Measurements from ENCODE around the gene JPT1. TPM values are rescaled to one million over a fixed set of nuclear protein-coding genes. Genes with fewer than 3 reads are reported as not detected.

JPT1 gene
- total RNA-seq, 1 experiment from 2014 or later = 265 TPM

DNA sequence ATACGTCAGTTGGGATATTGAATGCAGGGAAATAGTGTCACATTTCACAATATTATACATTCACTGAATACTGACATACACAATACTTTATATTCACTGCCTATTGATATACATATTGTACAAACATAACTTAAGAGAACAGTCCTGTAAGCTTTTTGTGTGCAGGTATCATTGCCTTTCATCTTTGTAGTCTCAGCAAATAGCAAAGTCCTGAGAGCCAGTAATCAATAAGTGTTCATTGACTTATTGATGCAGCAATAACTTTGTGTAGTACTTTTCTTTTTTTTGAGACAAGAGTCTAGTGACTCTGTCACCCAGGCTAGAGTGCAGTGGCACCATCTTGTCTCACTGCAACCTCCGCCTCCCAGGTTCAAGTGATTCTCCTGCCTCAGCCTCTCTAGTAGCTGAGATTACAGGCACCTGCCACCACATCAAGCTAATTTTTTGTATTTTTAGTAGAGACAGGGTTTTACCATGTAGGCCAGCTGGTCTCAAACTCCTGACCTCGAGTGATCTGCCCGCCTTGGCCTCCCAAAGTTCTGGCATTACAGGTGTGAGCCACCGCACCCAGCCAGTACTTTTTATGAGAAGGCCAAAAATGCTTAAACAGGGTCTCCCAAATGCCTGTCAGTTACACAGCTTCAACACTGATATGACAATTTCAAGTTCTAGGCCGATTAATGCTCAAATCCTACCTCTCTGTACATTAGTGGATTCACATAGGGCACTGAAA is 45.7 kb upstream of the JPT1 start:
- Histone ChIP-seq H3K79me1 (ENCODE audit: insufficient read depth, low read depth, low read length, poor library complexity, severe bottlenecking) (no peaks in the 10 kb centered on the region), H3K23me2 (ENCODE audit: insufficient read length, low read depth, low read length, poor library complexity, severe bottlenecking) (no peaks in the 10 kb centered on the region), H3K27me3 (ENCODE audit: insufficient read depth, low read length) (no peaks in the 10 kb centered on the region), H2AFZ (ENCODE audit: low read length) (no peak overlapping the region), H3K23ac (ENCODE audit: insufficient read length, low read depth, low read length) (no peak overlapping the region), H3K14ac (ENCODE audit: insufficient read depth, low read length) (no peak overlapping the region), H3K4me1 (ENCODE audit: insufficient read depth, low read length) (no peaks in the 10 kb centered on the region), H2BK12ac (ENCODE audit: insufficient read length, low read depth, low read length) (no peak overlapping the region), H3K4me2 (ENCODE audit: insufficient read depth, insufficient read length, low read length) (no peak overlapping the region), H3K18ac (ENCODE audit: insufficient read length, low read depth, low read length) (no peak overlapping the region), H2BK120ac (ENCODE audit: low read depth, low read length, poor library complexity, severe bottlenecking) (no peak overlapping the region), H3K56ac (ENCODE audit: insufficient read length, low read depth, low read length) (no peak overlapping the region), H2BK5ac (ENCODE audit: insufficient read length, low read length) (no peak overlapping the region), H3K4ac (ENCODE audit: low read depth, low read length) (no peak overlapping the region), H3T11ph (ENCODE audit: low read length) (no peak overlapping the region), H3K9me3 (ENCODE audit: control insufficient read depth, low read depth, low read length) (no peaks in the 10 kb centered on the region), H4K8ac (replicated peaks; ENCODE audit: insufficient read length, low read depth, low read length) (no peak overlapping the region), H4K91ac (ENCODE audit: insufficient read length, low read depth, low read length) (no peak overlapping the region), H4K20me1 (ENCODE audit: control insufficient read depth, insufficient read depth, insufficient read length) (no peaks in the 10 kb centered on the region), H3K9ac (ENCODE audit: extremely low read depth, insufficient read length, low read length) (no peak overlapping the region), H3K79me2 (ENCODE audit: insufficient read depth, low read length) (no peaks in the 10 kb centered on the region), H3K27ac (ENCODE audit: insufficient read length, low read depth, low read length) (no peak overlapping the region), H4K5ac (ENCODE audit: insufficient read length, low read depth, low read length) (no peak overlapping the region), H2BK15ac (ENCODE audit: low read depth, low read length) (no peak overlapping the region), H2BK20ac (ENCODE audit: low read depth, low read length, poor library complexity, severe bottlenecking) (no peak overlapping the region), H2AK5ac (ENCODE audit: insufficient read length, low read length) (no peak overlapping the region)
- Mint-ChIP-seq H3K27ac (no peak overlapping the region), H3K4me1 (no peaks in the 10 kb centered on the region), H3K4me3 (no peak overlapping the region), H3K9me3 (no peaks in the 10 kb centered on the region), H3K27me3 (ENCODE audit: low read depth) (no peaks in the 10 kb centered on the region; the same call in 1 of the 2 replicates), H3K36me3 (ENCODE audit: insufficient read depth in 1 of 3, low read depth in 3 of 3) (no peaks in the 10 kb centered on the region)
- no peak for DNase-seq
- TF ChIP-seq, protein P1, sequence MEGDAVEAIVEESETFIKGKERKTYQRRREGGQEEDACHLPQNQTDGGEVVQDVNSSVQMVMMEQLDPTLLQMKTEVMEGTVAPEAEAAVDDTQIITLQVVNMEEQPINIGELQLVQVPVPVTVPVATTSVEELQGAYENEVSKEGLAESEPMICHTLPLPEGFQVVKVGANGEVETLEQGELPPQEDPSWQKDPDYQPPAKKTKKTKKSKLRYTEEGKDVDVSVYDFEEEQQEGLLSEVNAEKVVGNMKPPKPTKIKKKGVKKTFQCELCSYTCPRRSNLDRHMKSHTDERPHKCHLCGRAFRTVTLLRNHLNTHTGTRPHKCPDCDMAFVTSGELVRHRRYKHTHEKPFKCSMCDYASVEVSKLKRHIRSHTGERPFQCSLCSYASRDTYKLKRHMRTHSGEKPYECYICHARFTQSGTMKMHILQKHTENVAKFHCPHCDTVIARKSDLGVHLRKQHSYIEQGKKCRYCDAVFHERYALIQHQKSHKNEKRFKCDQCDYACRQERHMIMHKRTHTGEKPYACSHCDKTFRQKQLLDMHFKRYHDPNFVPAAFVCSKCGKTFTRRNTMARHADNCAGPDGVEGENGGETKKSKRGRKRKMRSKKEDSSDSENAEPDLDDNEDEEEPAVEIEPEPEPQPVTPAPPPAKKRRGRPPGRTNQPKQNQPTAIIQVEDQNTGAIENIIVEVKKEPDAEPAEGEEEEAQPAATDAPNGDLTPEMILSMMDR (conservative IDR thresholded peaks at IDR 0.05) = no peak
- no CpG with 5 or more reads among the region's 6 CpGs for WGBS (ENCODE audit: extremely low coverage, insufficient read length, low lambda C conversion rate)

Data from H9 (cell line).